ENCODE results near the gene NOS1AP.
"Not testable (repeated sequence)": the region's sequence is repeated elsewhere in the genome, so short reads cannot be mapped to it uniquely, and the experiment has no call there.

Gene NOS1AP

DNA sequence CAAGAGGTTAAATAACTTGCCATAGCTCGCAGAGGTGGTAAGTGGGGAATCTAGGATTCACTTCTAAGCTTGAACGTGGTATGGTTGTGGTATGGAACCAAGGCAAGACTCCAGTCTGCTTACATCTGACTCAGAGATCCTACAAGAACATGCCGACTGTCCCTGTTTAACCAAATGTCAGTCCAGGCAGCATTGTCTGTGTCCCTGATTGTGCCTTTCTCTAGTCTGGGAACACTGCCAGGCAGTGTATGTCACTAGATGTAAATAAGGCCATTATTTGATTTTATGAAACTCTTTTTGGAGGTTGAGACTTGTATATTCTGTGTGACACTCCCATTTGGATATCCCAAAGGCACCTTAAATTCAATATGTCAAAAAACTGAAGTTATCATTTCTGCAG lies 96.0 kb downstream of the NOS1AP start:
- no peak for DNase-seq (ENCODE audit: low read depth in 1 of 2, low spot score in 1 of 2)

DNA sequence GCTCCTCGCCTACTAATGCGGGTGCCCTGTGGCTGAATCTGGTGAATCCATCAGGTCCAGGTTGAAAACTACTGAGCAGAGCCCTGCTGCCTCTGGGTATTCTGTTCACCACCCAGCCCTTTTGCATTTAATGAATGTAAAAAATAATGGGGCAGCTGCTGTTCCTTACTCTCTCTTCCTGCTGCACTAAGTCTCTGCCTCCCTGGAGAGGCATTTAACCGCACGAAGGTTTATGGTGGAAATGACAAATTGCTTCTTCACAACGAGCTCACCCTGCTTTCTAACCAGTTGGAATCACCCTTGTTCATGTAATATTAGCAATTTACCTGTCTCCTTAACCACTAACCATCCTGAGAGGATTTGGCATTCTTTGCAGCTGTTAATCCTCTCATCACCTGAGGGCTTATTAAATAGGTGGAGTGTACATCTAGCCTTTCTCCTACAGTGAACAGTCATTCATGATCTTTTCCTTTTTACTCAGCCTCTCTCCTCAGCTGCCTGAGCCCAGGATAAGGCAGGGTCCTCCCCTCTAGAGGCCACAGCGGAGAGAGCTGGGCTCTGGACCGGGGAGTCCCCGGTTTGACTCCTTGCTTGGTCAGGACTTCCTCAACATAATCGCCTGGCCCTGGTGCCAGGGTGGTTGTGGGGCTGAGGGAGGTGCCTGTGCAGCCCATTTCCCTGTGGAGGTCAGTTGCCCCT lies 97.6 kb downstream of the NOS1AP start:
- DNase-seq (ENCODE audit: low read depth in 1 of 2, low spot score in 1 of 2): no peak

DNA sequence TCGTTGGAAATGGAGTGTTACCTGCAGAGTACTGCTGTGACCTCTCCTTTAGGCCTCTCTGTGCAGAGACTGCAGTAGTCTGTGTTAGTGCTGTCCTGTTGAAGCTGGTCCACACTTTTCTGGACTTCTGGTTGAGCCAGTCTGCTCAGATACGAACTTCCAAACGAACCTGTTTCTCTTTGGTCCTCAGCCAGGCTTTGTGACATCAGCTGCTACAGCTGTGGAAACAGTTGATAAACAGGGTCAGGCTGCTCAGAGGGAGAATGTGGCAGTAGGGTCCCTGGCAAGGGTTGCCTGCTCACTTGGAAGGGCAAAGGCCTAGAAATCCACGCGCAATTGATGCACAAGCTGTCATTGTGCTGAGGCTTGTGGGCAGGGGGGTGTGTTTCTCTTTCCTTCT lies 98.8 kb downstream of the NOS1AP start:
- no peak for DNase-seq (ENCODE audit: low read depth in 1 of 2, low spot score in 1 of 2)

DNA sequence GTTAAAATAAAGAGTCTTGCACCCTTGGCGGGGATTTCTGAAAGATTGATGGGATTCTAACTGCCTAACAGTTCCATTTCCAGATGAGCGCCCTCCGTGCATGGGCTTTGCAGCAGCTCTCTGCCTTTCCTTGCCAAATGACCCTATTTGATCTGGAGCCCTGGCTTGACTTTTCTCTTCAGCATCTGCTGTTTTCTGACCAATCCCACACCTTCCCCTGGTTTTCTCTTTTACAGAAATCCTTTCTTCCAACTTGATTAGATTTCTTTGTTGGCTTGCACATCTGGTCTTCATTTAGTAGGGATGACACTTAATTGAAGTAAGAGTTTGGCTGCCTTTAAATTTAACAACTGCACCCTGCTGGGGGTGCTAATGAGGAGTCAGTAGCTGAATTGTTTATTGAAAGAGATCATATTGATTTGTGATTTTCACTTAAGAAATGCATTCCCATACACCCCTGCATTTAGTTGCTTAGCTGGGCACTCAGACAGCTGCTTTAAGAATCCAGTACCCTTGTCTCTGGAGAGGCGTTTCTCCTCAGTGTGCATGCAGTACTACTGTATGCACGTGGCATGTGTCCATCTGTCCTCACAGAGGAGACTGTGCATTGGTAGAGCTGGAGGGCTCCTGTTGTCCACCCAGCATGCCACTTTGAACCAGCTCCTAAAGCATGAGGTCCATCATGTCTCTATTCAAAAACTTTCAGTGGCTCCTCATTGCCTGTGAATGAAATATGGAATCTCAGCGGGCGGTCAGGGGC lies 99.7 kb downstream of the NOS1AP start:
- no peak for DNase-seq (ENCODE audit: low read depth in 1 of 2, low spot score in 1 of 2)

DNA sequence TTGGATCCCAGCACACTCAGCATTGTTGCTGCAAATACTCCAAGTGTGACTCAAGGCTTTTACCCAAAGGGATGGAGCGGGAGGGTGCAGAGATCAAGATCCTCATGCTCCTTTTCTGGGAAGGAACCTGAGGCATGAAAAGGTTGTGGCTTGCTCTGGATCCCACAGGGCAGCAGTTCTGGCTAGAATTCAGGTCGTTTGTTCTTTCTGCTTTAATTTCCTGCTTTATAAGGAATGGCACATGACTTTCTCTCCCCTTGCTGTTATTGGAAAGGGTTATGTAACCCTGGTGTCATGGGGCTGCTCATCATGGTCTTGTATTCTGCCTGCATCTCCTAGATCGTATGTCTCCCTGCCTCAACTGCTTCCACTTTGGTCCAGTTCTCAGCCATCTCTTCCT lies 101.6 kb downstream of the NOS1AP start:
- no peak for DNase-seq (ENCODE audit: low read depth in 1 of 2, low spot score in 1 of 2)

DNA sequence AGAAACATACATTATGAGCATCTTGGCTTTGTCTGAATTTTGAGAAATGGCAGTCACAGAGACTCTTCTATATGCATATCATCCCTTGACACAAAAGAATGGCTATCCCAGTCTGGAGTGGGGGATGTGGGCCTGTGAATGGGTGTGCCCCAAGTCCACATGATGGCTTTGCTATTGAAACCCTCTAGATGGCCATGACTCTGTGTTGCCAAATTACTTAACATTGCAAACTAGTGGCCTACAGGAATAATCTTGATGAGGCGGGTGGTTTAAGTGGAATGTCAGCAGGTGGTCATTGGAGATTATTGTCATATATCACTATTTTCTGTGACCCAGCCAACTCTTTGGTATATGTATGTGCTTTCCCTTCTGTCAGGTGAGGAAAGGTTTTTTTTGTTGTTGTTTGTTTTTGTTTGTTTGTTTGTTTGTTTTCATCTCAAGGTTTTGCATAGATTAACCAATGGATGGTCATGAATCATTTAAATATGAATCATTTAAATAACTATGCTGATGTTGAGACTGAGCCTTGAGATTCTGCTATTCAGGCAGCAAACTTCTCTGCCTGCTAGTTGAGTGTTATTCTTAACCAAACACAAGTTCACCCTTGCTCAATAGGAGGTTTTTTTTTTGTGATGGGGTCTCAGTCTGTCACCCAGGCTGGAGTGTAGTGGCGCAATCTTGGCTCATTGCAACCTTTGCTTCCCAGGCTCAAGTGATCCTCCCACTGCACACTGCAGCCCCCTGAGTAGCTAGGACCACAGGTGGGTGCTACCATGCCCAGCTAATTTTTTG lies 103.0 kb downstream of the NOS1AP start:
- no peak for DNase-seq (ENCODE audit: low read depth in 1 of 2, low spot score in 1 of 2)

DNA sequence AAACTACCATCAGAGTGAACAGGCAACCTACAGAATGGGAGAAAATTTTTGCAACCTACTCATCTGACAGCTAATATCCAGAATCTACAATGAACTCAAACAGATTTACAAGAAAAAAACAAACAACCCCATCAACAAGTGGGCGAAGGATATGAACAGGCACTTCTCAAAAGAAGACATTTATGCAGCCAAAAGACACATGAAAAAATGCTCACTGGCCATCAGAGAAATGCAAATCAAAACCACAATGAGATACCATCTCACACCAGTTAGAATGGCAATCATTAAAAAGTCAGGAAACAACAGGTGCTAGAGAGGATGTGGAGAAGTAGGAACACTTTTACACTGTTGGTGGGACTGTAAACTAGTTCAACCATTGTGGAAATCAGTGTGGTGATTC lies 104.1 kb downstream of the NOS1AP start:
- DNase-seq (ENCODE audit: low read depth in 1 of 2, low spot score in 1 of 2): not testable (repeated sequence)

DNA sequence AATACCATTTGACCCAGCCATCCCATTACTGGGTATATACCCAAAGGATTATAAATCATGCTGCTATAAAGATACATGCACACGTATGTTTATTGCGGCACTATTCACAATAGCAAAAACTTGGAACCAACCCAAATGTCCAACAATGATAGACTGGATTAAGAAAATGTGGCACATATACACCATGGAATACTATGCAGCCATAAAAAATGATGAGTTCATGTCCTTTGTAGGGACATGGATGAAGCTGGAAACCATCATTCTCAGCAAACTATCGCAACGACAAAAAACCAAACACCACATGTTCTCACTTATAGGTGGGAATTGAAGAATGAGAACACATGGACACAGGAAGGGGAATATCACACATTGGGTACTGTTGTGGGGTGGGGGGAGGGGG lies 104.5 kb downstream of the NOS1AP start:
- not testable (repeated sequence) for DNase-seq (ENCODE audit: low read depth in 1 of 2, low spot score in 1 of 2)

DNA sequence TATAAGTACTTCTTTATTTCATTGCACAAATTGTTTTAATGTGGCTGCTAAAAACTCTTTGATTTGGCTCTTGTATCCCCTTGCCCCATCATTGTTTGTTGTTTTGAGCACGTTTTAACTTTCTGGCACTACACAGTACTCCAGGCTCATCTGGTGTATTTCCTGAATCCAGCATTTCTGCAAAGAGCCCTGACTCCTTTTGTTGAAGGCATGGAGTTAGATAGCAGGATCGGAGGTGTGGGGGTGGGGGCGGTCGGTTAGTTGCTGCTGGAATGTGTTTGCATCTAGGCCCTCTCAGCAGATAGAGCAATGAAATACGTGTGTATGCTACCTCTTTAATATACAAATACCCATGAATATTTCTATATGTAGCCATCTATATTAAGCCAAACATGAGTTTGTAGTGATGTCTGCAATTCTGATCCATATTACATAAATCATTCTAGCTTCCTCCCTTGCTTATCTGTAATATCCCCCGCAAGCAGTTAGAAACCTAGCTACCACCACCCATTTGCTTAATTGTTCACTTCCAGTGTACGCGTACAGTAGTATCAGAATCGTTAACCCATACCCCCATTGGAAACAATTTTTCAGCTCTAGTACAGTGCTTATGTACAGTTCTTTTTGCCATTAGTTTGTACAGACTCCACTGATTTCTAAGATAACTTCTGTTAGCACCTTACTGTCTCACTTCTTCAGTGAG lies 106.0 kb downstream of the NOS1AP start:
- no peak for DNase-seq (ENCODE audit: low read depth in 1 of 2, low spot score in 1 of 2)

DNA sequence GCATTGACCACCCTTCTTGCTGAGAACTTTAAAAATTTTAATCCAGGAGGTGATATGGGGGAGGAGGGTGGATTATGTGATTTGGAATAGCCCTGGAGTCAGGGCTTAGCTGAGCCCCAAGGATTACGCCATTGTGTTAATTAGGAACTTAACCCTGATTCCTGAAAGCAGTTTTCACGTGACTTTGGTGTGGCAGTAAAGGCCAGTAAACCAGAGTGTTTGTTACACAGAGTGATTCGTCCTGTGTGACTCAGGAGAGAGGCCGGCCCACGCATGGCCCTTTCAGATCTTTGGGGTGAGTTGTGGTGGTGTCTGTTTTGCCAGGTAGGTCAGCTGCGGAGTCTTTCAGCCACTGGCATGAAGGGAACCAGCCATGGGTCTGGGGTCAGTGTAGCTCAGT lies 107.6 kb downstream of the NOS1AP start:
- no peak for DNase-seq (ENCODE audit: low read depth in 1 of 2, low spot score in 1 of 2)

DNA sequence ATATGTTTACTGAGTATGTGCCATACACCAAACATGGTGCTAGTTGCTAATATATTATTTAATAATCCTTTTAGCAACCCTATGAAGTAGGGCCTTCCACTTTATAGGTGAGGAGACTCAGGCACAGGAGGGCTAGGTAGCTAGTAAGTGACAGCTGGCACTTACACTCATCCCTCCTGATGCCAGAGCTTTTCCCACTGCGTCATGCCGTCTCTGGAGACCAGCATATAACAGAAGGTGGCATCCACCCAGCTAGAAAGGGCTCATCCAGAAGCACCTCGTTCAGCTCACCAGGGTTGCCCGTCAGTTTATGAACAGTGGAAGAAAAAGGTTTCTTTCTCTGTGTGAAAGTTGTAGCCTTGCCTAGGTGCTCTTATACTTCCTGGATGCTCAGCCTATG lies 108.9 kb downstream of the NOS1AP start:
- no peak for DNase-seq (ENCODE audit: low read depth in 1 of 2, low spot score in 1 of 2)

DNA sequence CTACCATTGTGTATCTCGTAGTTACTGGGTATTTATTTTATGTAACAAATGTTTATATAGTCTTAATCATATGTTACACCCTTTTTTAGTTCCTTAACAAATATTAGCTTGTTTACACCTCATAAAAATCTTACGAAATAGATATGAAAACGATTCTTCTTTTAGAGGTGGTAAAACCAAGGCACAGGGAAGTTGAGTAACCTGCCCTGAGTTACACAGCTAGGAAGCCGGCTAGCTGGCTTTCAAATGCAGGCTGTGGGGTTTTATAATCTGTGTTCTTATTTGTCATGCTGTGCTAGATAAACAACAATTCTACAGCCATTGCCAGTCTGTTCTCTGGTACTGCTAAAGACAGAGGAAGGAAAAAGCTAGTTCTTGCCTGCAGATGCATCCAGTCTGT lies 109.6 kb downstream of the NOS1AP start:
- DNase-seq (ENCODE audit: low read depth in 1 of 2, low spot score in 1 of 2): no peak

DNA sequence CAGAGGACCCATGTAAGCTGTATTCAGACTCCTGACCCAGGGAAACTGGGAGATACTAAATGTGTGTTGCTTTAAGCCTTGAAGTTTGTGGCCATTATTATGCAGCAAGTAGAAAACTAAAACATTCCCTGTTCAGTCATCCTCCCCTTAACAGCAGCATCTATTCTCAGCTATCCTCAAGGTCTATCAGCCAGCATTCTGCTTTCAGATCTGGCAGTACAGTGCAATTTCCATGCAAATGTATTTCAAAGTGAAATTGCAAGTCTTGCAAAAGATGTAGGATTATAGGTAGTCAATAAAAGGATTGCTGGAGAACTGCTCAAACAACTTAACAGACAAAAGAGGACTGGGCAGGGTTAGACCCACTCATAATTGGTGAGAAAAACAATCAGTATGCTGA lies 111.3 kb downstream of the NOS1AP start:
- no peak for DNase-seq (ENCODE audit: low read depth in 1 of 2, low spot score in 1 of 2)

DNA sequence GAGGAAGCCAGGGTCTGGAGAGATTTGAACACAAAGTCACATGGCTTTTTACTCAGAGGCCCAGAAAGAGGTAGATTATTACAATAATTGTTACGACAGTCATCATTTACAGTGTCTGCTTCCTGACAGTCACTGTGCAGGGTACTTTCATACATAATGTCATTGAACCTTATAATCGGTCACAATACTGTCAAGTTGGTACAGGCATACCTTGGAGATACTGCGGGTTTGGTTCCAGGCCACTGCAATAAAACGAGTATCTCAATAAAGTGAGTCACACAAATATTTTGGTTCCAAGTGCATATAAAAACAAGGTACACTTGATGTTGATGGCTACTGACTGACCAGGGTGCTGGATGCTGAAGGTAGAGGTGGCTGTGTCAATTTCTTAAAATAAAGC lies 112.6 kb downstream of the NOS1AP start:
- no peak for DNase-seq (ENCODE audit: low read depth in 1 of 2, low spot score in 1 of 2)

DNA sequence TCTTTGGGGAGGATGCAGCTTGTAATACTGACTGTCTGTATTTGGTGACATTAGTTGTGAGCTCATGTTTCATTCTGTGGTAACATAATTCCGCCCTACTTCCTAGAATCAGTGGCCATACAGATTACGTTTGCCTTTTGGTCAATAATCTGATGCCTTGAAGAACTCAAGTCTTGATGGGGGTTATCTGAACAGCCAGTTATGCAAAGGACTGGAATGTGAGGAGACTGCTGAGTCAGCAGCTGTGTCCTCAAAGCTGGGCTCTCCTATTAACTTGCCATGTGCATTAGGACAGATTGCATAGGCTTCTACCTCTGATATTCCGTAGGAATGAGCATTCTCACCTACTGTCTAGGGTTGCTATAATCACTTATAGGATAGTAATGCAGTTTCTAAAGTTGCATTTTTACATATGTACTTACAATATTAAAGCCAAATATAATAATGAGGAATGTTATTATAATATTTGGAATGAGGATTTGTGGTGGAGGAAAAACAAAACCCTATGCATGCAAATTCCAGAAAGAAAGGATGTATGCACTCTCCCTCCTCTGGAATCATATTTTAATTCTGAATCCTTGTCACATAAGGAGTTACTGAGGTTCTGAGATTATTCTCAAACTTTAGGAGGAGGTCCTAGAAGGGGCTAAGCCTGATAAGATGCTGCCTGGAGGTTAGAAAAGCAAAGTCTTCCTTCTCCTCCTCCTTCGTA lies 116.0 kb downstream of the NOS1AP start:
- no peak for DNase-seq (ENCODE audit: low read depth in 1 of 2, low spot score in 1 of 2)

DNA sequence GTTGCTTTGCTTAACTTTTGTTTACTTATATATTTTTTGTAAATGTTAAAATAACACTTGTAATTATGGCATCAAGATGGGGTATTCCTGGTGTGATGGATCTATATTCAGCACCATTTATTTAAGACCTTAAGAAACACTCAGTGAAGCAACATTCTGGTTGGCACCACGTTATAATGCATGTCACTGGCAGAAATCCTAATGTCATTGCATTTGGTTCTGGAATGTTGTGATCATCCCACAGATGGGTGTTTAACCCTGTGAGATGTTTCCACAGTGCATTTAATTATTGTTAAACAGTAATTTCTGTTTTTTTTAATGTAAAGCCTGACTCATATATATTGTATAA lies 116.5 kb downstream of the NOS1AP start:
- DNase-seq (ENCODE audit: low read depth in 1 of 2, low spot score in 1 of 2): no peak

DNA sequence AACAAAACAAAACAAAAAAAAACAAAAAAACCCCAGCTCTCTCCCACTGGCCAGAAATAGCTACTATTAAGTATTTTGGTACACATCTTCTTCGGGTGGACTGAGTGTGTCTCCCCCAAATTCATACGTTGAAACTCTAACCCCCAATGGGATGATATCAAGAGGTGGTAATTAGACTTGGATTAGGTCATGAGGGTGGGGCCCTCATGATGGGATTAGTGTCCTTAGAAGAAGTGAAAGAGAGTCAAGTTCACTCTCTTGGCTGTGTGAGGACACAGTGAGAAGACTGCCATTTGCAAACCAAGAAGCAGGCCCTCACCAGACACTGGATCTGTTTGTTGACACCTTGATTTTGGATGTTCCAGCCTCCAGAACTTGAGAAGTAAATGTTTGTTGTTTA lies 116.9 kb downstream of the NOS1AP start:
- DNase-seq (ENCODE audit: low read depth in 1 of 2, low spot score in 1 of 2): no peak

DNA sequence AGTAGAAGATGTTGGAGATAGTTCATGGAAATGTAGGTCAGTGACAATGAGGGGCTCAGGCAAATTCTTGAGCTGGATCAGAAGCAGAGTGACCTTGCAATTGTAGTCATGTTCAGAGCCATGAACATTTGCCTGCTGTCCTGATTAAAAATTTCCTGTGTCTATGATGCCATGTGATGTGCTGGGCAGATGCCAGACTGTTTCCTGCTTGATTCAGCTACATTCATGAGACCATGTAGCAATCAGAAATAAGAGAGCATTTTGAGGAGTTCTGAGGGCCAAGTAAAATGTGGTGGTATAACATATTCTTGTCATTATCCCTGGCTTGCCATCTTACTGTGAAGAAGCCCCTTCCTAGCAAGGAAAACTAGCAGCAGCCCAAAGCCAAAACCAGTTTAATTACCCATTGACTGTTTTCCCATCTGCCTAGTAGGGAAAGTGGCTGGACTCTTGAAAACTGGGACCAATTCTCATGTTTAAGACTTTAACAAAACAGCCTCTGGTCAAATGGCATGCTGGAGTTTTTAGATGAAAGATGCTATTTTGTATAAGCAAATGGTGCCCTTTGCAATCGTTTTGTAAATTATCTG lies 118.3 kb downstream of the NOS1AP start:
- DNase-seq (ENCODE audit: low read depth in 1 of 2, low spot score in 1 of 2): no peak

DNA sequence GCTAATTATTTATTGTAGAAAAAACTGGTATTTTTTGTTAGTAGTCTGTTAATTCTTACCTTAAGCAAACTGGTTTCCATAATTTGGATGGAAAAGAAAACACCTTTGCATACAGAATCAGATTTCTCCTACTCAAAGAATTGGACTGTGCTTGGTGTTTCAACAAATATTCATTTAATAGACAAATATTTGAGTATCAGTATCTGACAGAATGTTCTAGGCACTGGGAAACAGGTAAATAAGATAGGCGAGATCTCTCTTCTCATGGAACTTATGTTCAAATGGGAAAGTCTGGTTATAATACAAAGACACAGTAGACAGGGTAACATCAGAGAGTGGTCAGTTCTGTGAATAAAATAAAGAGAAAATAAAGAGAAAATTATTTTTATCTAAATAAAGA lies 119.9 kb downstream of the NOS1AP start:
- no peak for DNase-seq (ENCODE audit: low read depth in 1 of 2, low spot score in 1 of 2)
